ENCODE data around the gene MEF2D.

MEF2D gene

GRCh38 chr1:156532374-156532773 is 31.8 kb upstream of the MEF2D start:
- no peak for ATAC-seq
- TF ChIP-seq TOX (CRISPR knock-in tag; IDR thresholded peaks at IDR 0.05; ENCODE audit: borderline replicate concordance) (no peak), SNAI2 (CRISPR knock-in tag; IDR thresholded peaks at IDR 0.05) (no peak), POU6F1 (CRISPR knock-in tag; IDR thresholded peaks at IDR 0.05; ENCODE audit: borderline replicate concordance, low read depth) (no peak), ZC3H10 (CRISPR knock-in tag; IDR thresholded peaks at IDR 0.05) (no peak)

- ATAC-seq, result no peak
- TF ChIP-seq TCF4 (CRISPR knock-in tag; IDR thresholded peaks at IDR 0.05; ENCODE audit: borderline replicate concordance) (no peak), ARNTL (CRISPR knock-in tag; IDR thresholded peaks at IDR 0.05; ENCODE audit: borderline replicate concordance, low read depth) (no peak), PATZ1 (CRISPR knock-in tag; IDR thresholded peaks at IDR 0.05; ENCODE audit: borderline replicate concordance) (no peak), CREB5 (CRISPR knock-in tag; IDR thresholded peaks at IDR 0.05; ENCODE audit: low read depth) (no peak), ZC3H10 (CRISPR knock-in tag; IDR thresholded peaks at IDR 0.05) (no peak)
Measured at GRCh38 chr1:156530006-156530405, 29.4 kb upstream of the MEF2D start.

- no peak for TF ChIP-seq TOX (CRISPR knock-in tag; IDR thresholded peaks at IDR 0.05; ENCODE audit: borderline replicate concordance)
- ATAC-seq, result no peak
Measured at GRCh38 chr1:156528875-156529425, 28.4 kb upstream of the MEF2D start.

GRCh38 chr1:156528231-156528630 is 27.7 kb upstream of the MEF2D start:
- ATAC-seq, result no peak
- no peak for TF ChIP-seq CSDC2 (CRISPR knock-in tag; IDR thresholded peaks at IDR 0.05)
- TF ChIP-seq ESRRG (CRISPR knock-in tag; IDR thresholded peaks at IDR 0.05), result no peak
- no peak for TF ChIP-seq RARB (CRISPR knock-in tag; IDR thresholded peaks at IDR 0.05)
- TF ChIP-seq TCF4 (CRISPR knock-in tag; IDR thresholded peaks at IDR 0.05; ENCODE audit: borderline replicate concordance), result no peak
- no peak for TF ChIP-seq OSR1 (CRISPR knock-in tag; IDR thresholded peaks at IDR 0.05)
- TF ChIP-seq BACH2 (CRISPR knock-in tag; IDR thresholded peaks at IDR 0.05; ENCODE audit: borderline replicate concordance), result no peak

GRCh38 chr1:156527584-156527983 is 27.0 kb upstream of the MEF2D start:
- ATAC-seq, result no peak
- TF ChIP-seq OSR1 (CRISPR knock-in tag; IDR thresholded peaks at IDR 0.05) (no peak), ISL1 (CRISPR knock-in tag; IDR thresholded peaks at IDR 0.05) (no peak), CREB5 (CRISPR knock-in tag; IDR thresholded peaks at IDR 0.05; ENCODE audit: low read depth) (no peak), ZNF70 (CRISPR knock-in tag; IDR thresholded peaks at IDR 0.05) (no peak), ZFP30 (CRISPR knock-in tag; IDR thresholded peaks at IDR 0.05) (no peak), ARNTL (CRISPR knock-in tag; IDR thresholded peaks at IDR 0.05; ENCODE audit: borderline replicate concordance, low read depth) (no peak), ZC3H10 (CRISPR knock-in tag; IDR thresholded peaks at IDR 0.05) (no peak), TCF4 (CRISPR knock-in tag; IDR thresholded peaks at IDR 0.05; ENCODE audit: borderline replicate concordance) (no peak), CSDC2 (CRISPR knock-in tag; IDR thresholded peaks at IDR 0.05) (no peak), ESRRG (CRISPR knock-in tag; IDR thresholded peaks at IDR 0.05) (no peak), POU6F1 (CRISPR knock-in tag; IDR thresholded peaks at IDR 0.05; ENCODE audit: borderline replicate concordance, low read depth) (no peak), RARB (CRISPR knock-in tag; IDR thresholded peaks at IDR 0.05) (no peak), PATZ1 (CRISPR knock-in tag; IDR thresholded peaks at IDR 0.05; ENCODE audit: borderline replicate concordance) (no peak), TSHZ2 (CRISPR knock-in tag; IDR thresholded peaks at IDR 0.05) (no peak), TOX (CRISPR knock-in tag; IDR thresholded peaks at IDR 0.05; ENCODE audit: borderline replicate concordance) (no peak), CSRNP3 (CRISPR knock-in tag; IDR thresholded peaks at IDR 0.05) (no peak)
